Lung (tissue), 12 donors: ENCODE results near the gene PRKAR1B. TPM values are rescaled to one million over a fixed set of nuclear protein-coding genes. Genes with fewer than 3 reads are reported as not detected.

ENCODE experiments used
- ATAC-seq: fragments of 200-7000 bp; cut with Tn5 transposase; one replicate; pipeline ENCODE4 v1.9.1; 2020; ENCODE audit warnings: moderate number of reproducible peaks; ENCODE audit not compliant: insufficient read depth, low FRiP score
- DNase-seq, 3 donors: peaks; one replicate each; pipeline ENCODE4 v3.0.0-alpha.2; 2013 to 2017
- H3K27ac ChIP-seq, 2 donors: one replicate each; pipeline ENCODE4 v1.5.1; 2013; ENCODE audit warnings: mild to moderate bottlenecking in 2 of 2, moderate library complexity in 2 of 2, control low read depth in 1 of 2, inconsistent platforms in 1 of 2, low read depth in 1 of 2, low read length in 1 of 2
- H3K27me3 ChIP-seq, 3 donors: one replicate each; pipeline ENCODE4 v1.5.1; 2013; ENCODE audit warnings: low read length in 2 of 3; ENCODE audit not compliant: control insufficient read depth in 3 of 3, insufficient read depth in 3 of 3
- H3K36me3 ChIP-seq, 4 donors: one replicate each; pipeline ENCODE4 v1.5.1; 2013; ENCODE audit warnings: low read length in 4 of 4, mild to moderate bottlenecking in 1 of 4, moderate library complexity in 1 of 4; ENCODE audit not compliant: control insufficient read depth in 4 of 4, insufficient read depth in 4 of 4
- H3K4me1 ChIP-seq, 5 donors: one replicate each; pipeline ENCODE4 v1.5.1; 2013; ENCODE audit warnings: low read length in 5 of 5, mild to moderate bottlenecking in 2 of 5, moderate library complexity in 1 of 5; ENCODE audit not compliant: control insufficient read depth in 5 of 5, insufficient read depth in 5 of 5
- H3K4me3 ChIP-seq: one replicate; pipeline ENCODE4 v1.5.1; 2013; ENCODE audit warnings: mild to moderate bottlenecking, control low read depth, moderate library complexity
- H3K9ac ChIP-seq, 2 donors: one replicate each; pipeline ENCODE4 v1.5.1; 2013; ENCODE audit warnings: low read length in 2 of 2, control low read depth in 1 of 2; ENCODE audit not compliant: insufficient read depth in 1 of 2
- H3K9me3 ChIP-seq, 4 donors: one replicate each; pipeline ENCODE4 v1.5.1; 2013; ENCODE audit warnings: low read length in 3 of 4, mild to moderate bottlenecking in 1 of 4, moderate library complexity in 1 of 4; ENCODE audit not compliant: control insufficient read depth in 4 of 4, insufficient read depth in 3 of 4
- CTCF ChIP-seq: IDR thresholded peaks from 2 replicates; pipeline ENCODE4 v1.5.1; 2012; ENCODE audit warnings: mild to moderate bottlenecking; ENCODE audit errors: control extremely low read depth, extremely low read depth
- WGBS, 2 donors: extraction: QIAGEN DNeasy Blood & Tissue Kit; methylation state at CpG; one replicate each; pipeline ENCODE4 v1.1.7; 2013; 5-methylcytosine and 5-hydroxymethylcytosine counted together
- polyA plus RNA-seq, 2 donors: library from polyadenylated mRNA; stranded (reverse); fragments of 200-250 nt; gene quantifications; one replicate each; pipeline ENCODE4 v1.2.1, GENCODE V29; 2013
- total RNA-seq, 2 donors: library from RNA; depleted of rRNA in 1 of 2; stranded (reverse); fragments of >200 nt in 1 of 2; gene quantifications; one replicate each; pipeline ENCODE4 v1.2.1, GENCODE V29; 2014 to 2021
- donor health status: control.
- donor health status: control.
- donor health status: Bipolar disorder and iron deficiency.
- donor health status: healthy.
- donor health status: DM: yes; HTN: yes; CAD: no.

The PRKAR1B gene
- total and polyA plus RNA-seq, 4 donors = 11.3 to 32.0 (median 16.3) TPM

GRCh38 chr7:548401-548800, 178.7 kb downstream of the PRKAR1B start:
- Histone ChIP-seq H3K4me1 (peaks cover 0 to 20% (median 0%) of the 10 kb centered on the region in 5 donors), H3K27me3 (no peaks in the 10 kb centered on the region), H3K36me3 (peaks cover 0 to 1% (median 0%) of the 10 kb centered on the region in 4 donors), H3K27ac (no peak overlapping the region), H3K9ac (no peak overlapping the region), H3K4me3 (no peak overlapping the region), H3K9me3 (peaks cover 0 to 3% (median 0%) of the 10 kb centered on the region in 4 donors)
- DNase-seq (no peak), ATAC-seq (no peak)
- TF ChIP-seq CTCF = no peak
- WGBS, 2 donors = 93 to 94% methylated on average over 11 of the region's 11 CpGs

GRCh38 chr7:545470-545869, 181.6 kb downstream of the PRKAR1B start:
- peaks cover 0 to 1% (median 0%) of the 10 kb centered on the region in 4 donors for H3K36me3 ChIP-seq
- H3K27ac ChIP-seq = no peak overlapping the region
- no peak for DNase-seq
- H3K4me1 ChIP-seq = peaks cover 0 to 16% (median 2%) of the 10 kb centered on the region in 5 donors
- WGBS, 2 donors = 88 to 94% methylated on average over 16 of the region's 16 CpGs
- TF ChIP-seq CTCF = no peak
- no peaks in the 10 kb centered on the region for H3K27me3 ChIP-seq
- H3K9me3 ChIP-seq = peaks cover 0 to 7% (median 0%) of the 10 kb centered on the region in 4 donors
- no peak overlapping the region for H3K9ac ChIP-seq
- no peak overlapping the region for H3K4me3 ChIP-seq
- no peak for ATAC-seq

GRCh38 chr7:544338-545221, 182.5 kb downstream of the PRKAR1B start:
- no peak for TF ChIP-seq CTCF
- H3K4me3 ChIP-seq = no peak overlapping the region
- peaks cover 0 to 14% (median 2%) of the 10 kb centered on the region in 5 donors for H3K4me1 ChIP-seq
- peaks cover 0 to 5% (median 0%) of the 10 kb centered on the region in 4 donors for H3K9me3 ChIP-seq
- no peak for ATAC-seq
- no peaks in the 10 kb centered on the region for H3K36me3 ChIP-seq
- H3K27ac ChIP-seq = no peak overlapping the region
- DNase-seq = no peak
- H3K9ac ChIP-seq = no peak overlapping the region
- 88 to 90% methylated on average over 18 of the region's 18 CpGs for WGBS, 2 donors
- no peaks in the 10 kb centered on the region for H3K27me3 ChIP-seq
